ENCODE data around the gene PELI1.

DNA sequence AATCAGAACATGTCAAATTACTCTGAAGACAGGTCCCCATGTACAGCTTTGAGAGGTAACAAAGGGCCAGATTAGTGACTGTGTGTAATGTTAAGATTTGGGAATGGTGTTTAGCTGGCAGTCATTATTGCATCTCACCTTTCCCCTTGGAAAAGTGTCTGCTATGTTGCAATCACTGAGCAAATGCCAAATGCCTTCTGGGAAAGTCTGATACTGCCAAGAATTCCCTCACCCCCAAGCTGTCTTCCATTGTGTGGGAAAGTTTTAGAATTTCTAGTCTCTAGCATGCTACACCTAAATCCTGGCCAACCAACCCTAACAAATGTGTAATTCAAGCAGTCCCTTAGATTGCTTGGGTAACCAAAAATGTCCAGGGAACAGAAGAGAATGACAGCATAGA, 13.6 kb upstream of the PELI1 start:
- TF ChIP-seq, protein P1, sequence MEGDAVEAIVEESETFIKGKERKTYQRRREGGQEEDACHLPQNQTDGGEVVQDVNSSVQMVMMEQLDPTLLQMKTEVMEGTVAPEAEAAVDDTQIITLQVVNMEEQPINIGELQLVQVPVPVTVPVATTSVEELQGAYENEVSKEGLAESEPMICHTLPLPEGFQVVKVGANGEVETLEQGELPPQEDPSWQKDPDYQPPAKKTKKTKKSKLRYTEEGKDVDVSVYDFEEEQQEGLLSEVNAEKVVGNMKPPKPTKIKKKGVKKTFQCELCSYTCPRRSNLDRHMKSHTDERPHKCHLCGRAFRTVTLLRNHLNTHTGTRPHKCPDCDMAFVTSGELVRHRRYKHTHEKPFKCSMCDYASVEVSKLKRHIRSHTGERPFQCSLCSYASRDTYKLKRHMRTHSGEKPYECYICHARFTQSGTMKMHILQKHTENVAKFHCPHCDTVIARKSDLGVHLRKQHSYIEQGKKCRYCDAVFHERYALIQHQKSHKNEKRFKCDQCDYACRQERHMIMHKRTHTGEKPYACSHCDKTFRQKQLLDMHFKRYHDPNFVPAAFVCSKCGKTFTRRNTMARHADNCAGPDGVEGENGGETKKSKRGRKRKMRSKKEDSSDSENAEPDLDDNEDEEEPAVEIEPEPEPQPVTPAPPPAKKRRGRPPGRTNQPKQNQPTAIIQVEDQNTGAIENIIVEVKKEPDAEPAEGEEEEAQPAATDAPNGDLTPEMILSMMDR (IDR thresholded peaks at IDR 0.05; ENCODE audit: poor library complexity), result no peak
- TF ChIP-seq EZH2 (IDR thresholded peaks at IDR 0.05; ENCODE audit: borderline replicate concordance) (no peak), EZH2phosphoT487 (IDR thresholded peaks at IDR 0.05; ENCODE audit: low read depth, severe bottlenecking, unreplicated experiment) (no peak)

Data from hepatocyte (in vitro differentiated cells).